H9 (cell line): ENCODE data around the gene TMEM253. TPM values are rescaled to one million over a fixed set of nuclear protein-coding genes. Genes with fewer than 3 reads are reported as not detected.

ENCODE experiments used
- DNase-seq: peaks from one replicate; pipeline ENCODE4 v3.0.0-alpha.2; 2017
- H2AFZ ChIP-seq: one replicate; pipeline ENCODE4 v1.6.1; 2013; ENCODE audit warnings: mild to moderate bottlenecking, low read length, control low read depth, moderate library complexity
- H2AK5ac ChIP-seq: 2 replicates; pipeline ENCODE4 v1.6.1; 2013; ENCODE audit warnings: low read length, control low read depth, mixed read lengths; ENCODE audit not compliant: insufficient read length
- H2BK120ac ChIP-seq: one replicate; pipeline ENCODE4 v1.6.1; 2013; ENCODE audit warnings: low read depth, mild to moderate bottlenecking, low read length, control low read depth, inconsistent platforms; ENCODE audit not compliant: poor library complexity, severe bottlenecking
- H2BK12ac ChIP-seq: 2 replicates; pipeline ENCODE4 v1.6.1; 2013; ENCODE audit warnings: low read length, control low read depth, mixed read lengths, low read depth; ENCODE audit not compliant: insufficient read length
- H2BK15ac ChIP-seq: 2 replicates; pipeline ENCODE4 v1.6.1; 2013; ENCODE audit warnings: low read depth, low read length, control low read depth
- H2BK20ac ChIP-seq: one replicate; pipeline ENCODE4 v1.6.1; 2013; ENCODE audit warnings: low read depth, mild to moderate bottlenecking, low read length, control low read depth, inconsistent platforms; ENCODE audit not compliant: poor library complexity, severe bottlenecking
- H2BK5ac ChIP-seq: 2 replicates; pipeline ENCODE4 v1.6.1; 2013; ENCODE audit warnings: low read length, control low read depth, mixed read lengths; ENCODE audit not compliant: insufficient read length
- H3K14ac ChIP-seq: 2 replicates; pipeline ENCODE4 v1.6.1; 2013; ENCODE audit warnings: low read length, control low read depth; ENCODE audit not compliant: insufficient read depth
- H3K18ac ChIP-seq: 2 replicates; pipeline ENCODE4 v1.6.1; 2013; ENCODE audit warnings: low read depth, mild to moderate bottlenecking, mixed read lengths, low read length, control low read depth; ENCODE audit not compliant: insufficient read length
- H3K23ac ChIP-seq: 2 replicates; pipeline ENCODE4 v1.6.1; 2013; ENCODE audit warnings: low read length, control low read depth, mixed read lengths, low read depth; ENCODE audit not compliant: insufficient read length
- H3K23me2 ChIP-seq: 2 replicates; pipeline ENCODE4 v1.6.1; 2013; ENCODE audit warnings: low read depth, mild to moderate bottlenecking, mixed read lengths, low read length, control low read depth; ENCODE audit not compliant: insufficient read length, poor library complexity, severe bottlenecking
- H3K27ac ChIP-seq: 2 replicates; pipeline ENCODE4 v1.5.1; 2013; ENCODE audit warnings: low read length, control low read depth, mixed read lengths, low read depth; ENCODE audit not compliant: insufficient read length
- H3K27me3 ChIP-seq: 2 replicates; pipeline ENCODE4 v1.6.1; 2013; ENCODE audit warnings: low read length, control low read depth, inconsistent platforms; ENCODE audit not compliant: insufficient read depth
- H3K4ac ChIP-seq: 2 replicates; pipeline ENCODE4 v1.6.1; 2013; ENCODE audit warnings: low read depth, mild to moderate bottlenecking, control low read depth, inconsistent platforms, low read length, moderate library complexity
- H3K4me1 ChIP-seq: 2 replicates; pipeline ENCODE4 v1.6.1; 2013; ENCODE audit warnings: low read length, control low read depth, inconsistent platforms; ENCODE audit not compliant: insufficient read depth
- H3K4me2 ChIP-seq: 2 replicates; pipeline ENCODE4 v1.6.1; 2013; ENCODE audit warnings: low read length, control low read depth, mixed read lengths; ENCODE audit not compliant: insufficient read length, insufficient read depth
- H3K56ac ChIP-seq: 2 replicates; pipeline ENCODE4 v1.6.1; 2013; ENCODE audit warnings: low read depth, mild to moderate bottlenecking, mixed read lengths, low read length, control low read depth; ENCODE audit not compliant: insufficient read length
- H3K79me1 ChIP-seq: 2 replicates; pipeline ENCODE4 v1.6.1; 2013; ENCODE audit warnings: low read depth, mild to moderate bottlenecking, moderate library complexity, low read length, control low read depth, inconsistent platforms; ENCODE audit not compliant: insufficient read depth, poor library complexity, severe bottlenecking
- H3K79me2 ChIP-seq: 2 replicates; pipeline ENCODE4 v1.6.1; 2013; ENCODE audit warnings: low read length, control low read depth, inconsistent platforms; ENCODE audit not compliant: insufficient read depth
- H3K9ac ChIP-seq: 2 replicates; pipeline ENCODE4 v1.6.1; 2013; ENCODE audit warnings: low read length, control low read depth, mixed read lengths; ENCODE audit not compliant: insufficient read length; ENCODE audit errors: extremely low read depth
- H3K9me3 ChIP-seq: one replicate; pipeline ENCODE4 v1.6.1; 2013; ENCODE audit warnings: low read depth, low read length, inconsistent platforms; ENCODE audit not compliant: control insufficient read depth
- H3T11ph ChIP-seq: one replicate; pipeline ENCODE4 v1.6.1; 2013; ENCODE audit warnings: mild to moderate bottlenecking, low read length, control low read depth, inconsistent platforms
- H4K20me1 ChIP-seq: one replicate; pipeline ENCODE4 v1.6.1; 2013; ENCODE audit not compliant: control insufficient read depth, insufficient read length, insufficient read depth
- H4K5ac ChIP-seq: 2 replicates; pipeline ENCODE4 v1.6.1; 2013; ENCODE audit warnings: low read depth, mild to moderate bottlenecking, mixed read lengths, low read length, control low read depth; ENCODE audit not compliant: insufficient read length
- H4K8ac ChIP-seq: replicated peaks from 2 replicates; pipeline ENCODE4 v1.6.1; 2013; ENCODE audit warnings: low read length, control low read depth, mixed read lengths, low read depth; ENCODE audit not compliant: insufficient read length
- H4K91ac ChIP-seq: 2 replicates; pipeline ENCODE4 v1.6.1; 2013; ENCODE audit warnings: low read depth, mild to moderate bottlenecking, moderate library complexity, mixed read lengths, low read length, control low read depth; ENCODE audit not compliant: insufficient read length
- H3K27ac Mint-ChIP-seq, 3 experiments: 2 replicates in 2 of 3; 3 replicates in 1 of 3; pipeline ENCODE4 v1.8.0; 2020 to 2021; ENCODE audit warnings: mixed read lengths in 3 of 3, mild to moderate bottlenecking in 1 of 3, moderate library complexity in 1 of 3
- H3K27me3 Mint-ChIP-seq: 2 replicates; pipeline ENCODE4 v1.8.0; 2021; ENCODE audit warnings: low read depth, mild to moderate bottlenecking, moderate library complexity, mixed read lengths
- H3K36me3 Mint-ChIP-seq, 3 experiments: 2 replicates in 2 of 3; 3 replicates in 1 of 3; pipeline ENCODE4 v1.8.0; 2020 to 2021; ENCODE audit warnings: low read depth in 3 of 3, mixed read lengths in 3 of 3; ENCODE audit not compliant: insufficient read depth in 1 of 3
- H3K4me1 Mint-ChIP-seq, 2 experiments: 2 replicates each; pipeline ENCODE4 v1.8.0; 2020; ENCODE audit warnings: mixed read lengths in 2 of 2
- H3K4me3 Mint-ChIP-seq, 2 experiments: 2 replicates in 1 of 2; 3 replicates in 1 of 2; pipeline ENCODE4 v1.8.0; 2020 to 2021; ENCODE audit warnings: mild to moderate bottlenecking in 2 of 2, mixed read lengths in 2 of 2, moderate library complexity in 1 of 2
- H3K9me3 Mint-ChIP-seq, 2 experiments: 2 replicates in 1 of 2; 3 replicates in 1 of 2; pipeline ENCODE4 v1.8.0; 2020; ENCODE audit warnings: mild to moderate bottlenecking in 2 of 2, mixed read lengths in 2 of 2, moderate library complexity in 1 of 2
- WGBS: extraction: QIAGEN DNeasy Blood & Tissue Kit; methylation state at CpG from one replicate; pipeline ENCODE4 v1.1.7; 2013; ENCODE audit warnings: missing lambda C conversion rate, low lambda C conversion rate, mixed read lengths; ENCODE audit not compliant: insufficient read length; ENCODE audit errors: extremely low coverage; 5-methylcytosine and 5-hydroxymethylcytosine counted together
- total RNA-seq: library from RNA; stranded (reverse); gene quantifications from 2 replicates; pipeline ENCODE4 v1.2.1, GENCODE V29; 2021
- TF ChIP-seq, protein P1 (sequence below): fragments of 200-600 bp; sonication (generic); conservative IDR thresholded peaks from 3 replicates; pipeline ENCODE4 v1.8.0; 2021; ENCODE audit warnings: antibody characterized with exemption, mild to moderate bottlenecking

Gene TMEM253
- total RNA-seq, 1 experiment from 2014 or later: 2.2 TPM

DNA sequence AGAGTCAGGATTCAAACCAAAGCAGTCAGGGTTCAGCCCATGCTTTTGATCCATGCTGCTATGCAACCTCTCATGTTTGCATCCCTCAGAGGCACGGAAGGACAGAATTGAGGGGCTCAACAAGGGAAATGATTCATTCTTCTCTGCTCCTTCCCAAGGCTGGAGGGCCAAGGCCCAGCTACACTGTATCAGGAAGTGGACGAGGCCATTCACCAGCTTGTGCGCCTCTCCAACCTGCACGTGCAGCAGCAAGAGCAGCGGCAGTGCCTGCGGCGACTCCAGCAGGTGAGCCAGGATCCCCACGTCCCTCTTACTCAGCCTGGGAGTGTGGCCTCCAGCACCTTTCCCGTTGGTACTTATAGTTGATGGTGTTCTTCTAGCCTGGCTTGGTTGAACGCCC is 22.1 kb upstream of the TMEM253 start:
- Mint-ChIP-seq H3K36me3 (peaks cover 59 to 92% (median 88%) of the 10 kb centered on the region in 3 experiments), H3K27ac (no peak overlapping the region), H3K4me1 (no peaks in the 10 kb centered on the region), H3K27me3 (no peaks in the 10 kb centered on the region), H3K4me3 (no peak overlapping the region), H3K9me3 (no peaks in the 10 kb centered on the region)
- Histone ChIP-seq H3K79me1 (no peaks in the 10 kb centered on the region), H3K56ac (no peak overlapping the region), H3K23me2 (no peaks in the 10 kb centered on the region), H3K4ac (no peak overlapping the region), H3K23ac (no peak overlapping the region), H2AK5ac (no peak overlapping the region), H3K4me1 (no peaks in the 10 kb centered on the region), H2AFZ (no peak overlapping the region), H3K18ac (no peak overlapping the region), H2BK5ac (no peak overlapping the region), H3K79me2 (no peaks in the 10 kb centered on the region), H3K27ac (no peak overlapping the region), H3K27me3 (no peaks in the 10 kb centered on the region), H2BK120ac (no peak overlapping the region), H3K9me3 (no peaks in the 10 kb centered on the region), H3K14ac (no peak overlapping the region), H3K9ac (no peak overlapping the region), H4K5ac (no peak overlapping the region), H4K8ac (no peak overlapping the region), H3K4me2 (no peak overlapping the region), H2BK12ac (no peak overlapping the region), H3T11ph (no peak overlapping the region), H2BK20ac (no peak overlapping the region), H4K91ac (no peak overlapping the region), H4K20me1 (no peaks in the 10 kb centered on the region), H2BK15ac (no peak overlapping the region)
- no CpG with 5 or more reads among the region's 10 CpGs for WGBS
- TF ChIP-seq, protein P1, sequence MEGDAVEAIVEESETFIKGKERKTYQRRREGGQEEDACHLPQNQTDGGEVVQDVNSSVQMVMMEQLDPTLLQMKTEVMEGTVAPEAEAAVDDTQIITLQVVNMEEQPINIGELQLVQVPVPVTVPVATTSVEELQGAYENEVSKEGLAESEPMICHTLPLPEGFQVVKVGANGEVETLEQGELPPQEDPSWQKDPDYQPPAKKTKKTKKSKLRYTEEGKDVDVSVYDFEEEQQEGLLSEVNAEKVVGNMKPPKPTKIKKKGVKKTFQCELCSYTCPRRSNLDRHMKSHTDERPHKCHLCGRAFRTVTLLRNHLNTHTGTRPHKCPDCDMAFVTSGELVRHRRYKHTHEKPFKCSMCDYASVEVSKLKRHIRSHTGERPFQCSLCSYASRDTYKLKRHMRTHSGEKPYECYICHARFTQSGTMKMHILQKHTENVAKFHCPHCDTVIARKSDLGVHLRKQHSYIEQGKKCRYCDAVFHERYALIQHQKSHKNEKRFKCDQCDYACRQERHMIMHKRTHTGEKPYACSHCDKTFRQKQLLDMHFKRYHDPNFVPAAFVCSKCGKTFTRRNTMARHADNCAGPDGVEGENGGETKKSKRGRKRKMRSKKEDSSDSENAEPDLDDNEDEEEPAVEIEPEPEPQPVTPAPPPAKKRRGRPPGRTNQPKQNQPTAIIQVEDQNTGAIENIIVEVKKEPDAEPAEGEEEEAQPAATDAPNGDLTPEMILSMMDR: no peak
- no peak for DNase-seq
